DMS 273 treated with DMSO at 0.1 percent for 48 hours (cell line): Measurements from ENCODE around the gene IQGAP3.

Experiments used
- DNase-seq: peaks from one replicate; lab custom pipeline; 2025; lab: John Stamatoyannopoulos, UW

IQGAP3 gene

DNA sequence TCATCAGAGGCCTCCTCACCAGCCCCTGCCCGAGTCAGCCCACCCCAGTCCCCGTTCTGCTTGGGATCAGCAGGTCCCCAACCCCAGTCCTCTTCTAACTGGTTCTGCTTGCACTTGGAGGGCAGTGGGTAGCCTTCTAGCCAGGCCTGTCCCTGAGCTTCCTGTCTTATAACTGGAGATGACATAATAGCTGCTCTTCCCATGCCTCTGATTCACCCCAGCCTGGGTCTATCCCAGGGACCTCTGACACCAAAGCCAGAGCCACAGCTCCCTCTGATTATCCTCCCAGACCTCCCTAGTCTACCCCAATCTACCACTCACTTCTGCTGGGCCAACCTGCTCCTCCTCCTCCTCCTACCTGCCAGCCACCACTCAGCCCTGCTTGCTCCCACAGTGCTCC is 31.4 kb downstream of the IQGAP3 start:
- no peak for DNase-seq

DNA sequence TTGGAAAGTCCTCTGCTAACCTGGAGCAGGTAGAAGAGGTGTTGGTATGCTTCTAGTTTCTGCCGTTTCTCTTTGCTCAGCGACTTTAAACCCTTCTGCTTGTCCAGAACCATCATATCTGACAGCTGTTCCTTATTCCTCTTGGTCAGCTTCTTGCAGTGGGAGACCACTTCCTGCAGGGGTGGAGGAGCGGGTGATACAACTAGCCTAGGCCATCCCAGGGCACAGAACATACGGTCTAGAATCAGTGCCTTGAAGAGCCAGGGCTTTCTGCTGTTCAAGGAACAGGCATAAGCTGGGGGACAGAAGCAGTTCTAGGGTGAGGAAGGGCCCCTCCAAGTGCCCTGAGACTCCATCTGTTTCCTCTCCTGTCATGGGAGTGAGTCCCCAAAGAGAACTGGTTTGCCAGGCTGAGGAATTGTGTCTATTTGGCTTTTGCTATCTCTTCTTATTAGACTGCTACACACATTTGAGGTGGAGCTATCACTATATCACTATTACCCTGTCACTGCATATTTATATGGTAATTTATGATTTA is 32.5 kb downstream of the IQGAP3 start:
- DNase-seq, result no peak

- DNase-seq, result no peak
Observed at GRCh38 chr1:156538711-156539440, 33.5 kb downstream of the IQGAP3 start.

GRCh38 chr1:156537027-156537426 is 35.3 kb downstream of the IQGAP3 start:
- DNase-seq, result no peak

DNA sequence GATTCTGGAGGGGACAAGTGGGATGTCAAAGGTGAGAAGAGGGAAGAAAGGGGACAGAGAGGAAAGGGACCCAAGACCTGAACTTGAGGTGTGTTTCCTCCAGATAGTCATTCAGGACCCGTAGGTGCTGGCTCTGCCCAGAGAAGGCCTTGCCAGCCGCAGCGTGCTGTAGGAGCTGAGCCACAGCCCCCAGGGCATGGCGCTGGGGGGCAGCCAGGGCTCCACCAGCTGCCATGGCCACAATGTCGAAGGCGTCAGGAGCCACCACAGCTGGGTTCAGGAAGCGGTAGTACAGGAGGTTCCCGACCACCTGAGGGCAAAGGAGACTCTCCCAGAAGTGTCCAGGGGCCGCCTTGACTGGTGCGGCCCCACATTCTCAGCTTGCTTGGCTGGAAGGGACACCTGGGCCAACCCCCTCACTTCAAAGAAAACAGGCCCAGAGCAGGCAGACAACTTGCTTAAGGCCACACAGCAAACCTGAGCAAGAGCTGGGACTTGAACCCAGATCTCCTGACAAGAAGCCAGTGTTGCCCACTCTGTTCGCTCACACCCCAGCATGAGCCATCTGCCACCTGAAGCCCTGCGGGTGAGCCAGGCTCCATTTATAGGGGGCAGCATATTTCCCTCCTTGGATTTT is 37.8 kb downstream of the IQGAP3 start:
- DNase-seq, result no peak

DNA sequence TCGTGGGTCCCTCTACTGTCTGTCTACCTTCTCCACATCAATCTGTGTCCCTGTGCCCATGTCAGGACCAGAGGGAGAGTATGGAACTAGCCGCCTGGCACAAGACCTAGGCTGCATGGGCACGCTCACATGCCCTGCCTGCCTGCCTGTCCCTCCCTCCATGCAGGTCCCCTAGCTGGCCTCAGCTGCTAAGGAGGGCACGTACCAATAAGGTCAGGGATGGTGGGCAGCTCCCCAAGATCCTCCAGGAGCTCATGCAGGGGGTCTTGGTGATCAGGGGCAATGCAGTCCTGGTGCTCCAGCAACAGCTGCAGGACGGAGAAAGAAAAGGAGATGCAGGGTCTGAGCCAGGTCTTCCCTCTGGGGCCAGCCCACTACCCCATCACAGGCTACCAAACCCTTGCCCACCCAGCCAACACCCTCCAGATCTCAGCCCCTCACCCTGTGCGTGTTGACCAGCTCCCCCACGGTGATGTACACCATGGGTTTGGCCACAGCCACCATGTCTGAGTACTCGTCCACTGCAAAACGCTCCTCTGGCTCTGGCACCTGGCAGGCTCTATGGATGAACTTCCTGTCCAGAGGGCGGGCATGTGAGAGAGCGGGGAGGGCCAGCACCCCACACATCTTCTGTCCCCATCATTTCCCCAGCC is 38.7 kb downstream of the IQGAP3 start:
- no peak for DNase-seq

DNA sequence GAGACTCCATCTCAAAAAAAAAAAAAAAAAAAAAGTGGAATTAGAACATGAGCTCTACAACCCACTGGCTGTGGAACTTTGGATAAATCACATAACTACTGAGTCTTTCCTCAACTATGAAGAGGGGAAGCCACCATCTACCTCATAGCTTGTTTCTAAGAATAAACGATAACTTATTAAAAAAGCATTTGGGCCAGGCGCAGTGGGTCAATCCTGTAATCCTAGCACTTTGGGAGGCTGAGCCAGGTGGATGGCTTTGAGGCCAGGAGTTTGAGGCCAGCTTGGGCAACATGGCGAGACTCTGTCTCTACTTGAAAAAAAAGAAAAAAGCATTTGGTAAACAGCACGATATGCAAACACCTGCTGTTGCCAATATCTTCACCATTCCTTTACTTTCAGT is 40.0 kb downstream of the IQGAP3 start:
- DNase-seq, result no peak

DNA sequence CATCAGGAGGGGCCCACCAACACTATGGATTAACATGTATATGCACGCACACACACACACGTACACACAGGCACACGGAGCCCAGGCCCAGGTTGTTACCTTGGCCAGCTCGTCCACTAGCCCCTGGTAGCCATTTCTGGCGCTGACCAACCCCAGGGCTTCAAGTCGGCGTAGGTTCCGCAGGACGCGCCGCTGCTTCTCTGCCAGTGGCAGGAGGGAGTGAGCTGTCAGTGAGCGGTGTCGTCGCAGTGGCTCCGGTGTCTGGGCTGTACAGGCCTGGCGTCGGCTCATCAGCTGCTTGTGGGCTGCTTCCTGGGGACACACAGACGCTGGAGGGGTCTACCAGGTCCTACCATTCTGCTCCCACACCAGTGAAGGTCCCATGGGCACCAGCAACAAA is 42.4 kb downstream of the IQGAP3 start:
- no peak for DNase-seq

- no peak for DNase-seq
Observed at GRCh38 chr1:156528875-156529425, 43.4 kb downstream of the IQGAP3 start.

DNA sequence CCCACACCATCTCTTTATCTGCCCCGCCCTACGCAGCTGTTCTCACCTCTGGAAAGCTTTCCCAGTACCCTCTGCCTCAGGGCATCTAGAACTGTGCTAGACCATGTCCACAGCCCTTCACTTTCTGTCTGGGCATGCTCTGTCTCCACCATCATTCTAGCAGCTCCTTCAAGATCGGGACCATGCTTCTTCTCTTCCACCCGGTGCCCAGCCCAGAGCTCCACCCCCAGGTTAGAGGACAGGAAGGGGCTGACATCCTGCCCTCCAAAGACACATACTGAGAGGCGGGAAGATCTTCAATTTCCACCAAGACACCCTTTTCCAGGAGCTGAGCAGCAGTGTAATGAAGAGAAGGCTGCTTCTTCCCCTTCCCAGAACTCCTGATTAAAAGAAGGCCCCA is 44.1 kb downstream of the IQGAP3 start:
- DNase-seq, result no peak

DNA sequence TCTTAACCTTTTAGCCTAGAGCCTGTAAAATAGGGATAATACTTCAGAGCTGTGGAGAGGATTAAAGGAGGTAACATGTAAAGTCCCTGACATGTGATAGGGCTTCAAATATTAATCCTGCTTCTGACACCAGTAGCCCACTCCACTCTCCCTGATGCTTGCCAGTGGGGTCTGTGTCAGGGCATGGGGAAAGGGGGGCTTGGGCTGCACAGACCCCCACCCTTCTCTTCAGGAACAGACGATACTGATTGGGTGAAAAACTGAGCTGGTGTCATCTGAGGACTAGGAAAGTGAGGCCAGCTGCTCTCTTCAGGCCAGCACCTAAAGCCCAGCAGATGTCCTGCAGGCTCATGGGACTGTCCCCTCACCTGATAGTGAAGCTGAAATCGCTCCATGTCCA is 44.8 kb downstream of the IQGAP3 start:
- DNase-seq, result no peak

GRCh38 chr1:156525856-156526489 is 46.4 kb downstream of the IQGAP3 start:
- DNase-seq, result no peak

DNA sequence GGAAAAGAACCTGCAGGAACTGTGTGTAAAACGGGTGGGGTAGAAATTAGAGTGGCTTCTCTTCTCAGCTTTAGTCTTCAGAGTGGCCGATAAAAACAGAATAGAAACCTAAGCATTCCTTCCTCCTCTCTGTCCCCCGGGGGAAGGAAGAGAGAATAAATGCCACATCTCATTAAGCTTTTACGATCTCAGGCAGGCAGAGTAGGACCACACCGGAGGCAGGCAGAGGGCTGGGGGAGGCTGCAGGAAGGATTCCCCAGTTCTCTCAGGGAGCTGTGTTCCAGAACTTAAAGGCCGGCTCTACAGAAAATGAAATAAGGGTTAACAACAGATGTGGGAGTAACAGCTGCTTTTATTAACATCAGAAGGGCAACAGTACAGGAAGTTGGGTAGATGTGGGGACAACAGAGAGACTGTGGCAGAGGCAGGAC is 47.3 kb downstream of the IQGAP3 start:
- no peak for DNase-seq

DNA sequence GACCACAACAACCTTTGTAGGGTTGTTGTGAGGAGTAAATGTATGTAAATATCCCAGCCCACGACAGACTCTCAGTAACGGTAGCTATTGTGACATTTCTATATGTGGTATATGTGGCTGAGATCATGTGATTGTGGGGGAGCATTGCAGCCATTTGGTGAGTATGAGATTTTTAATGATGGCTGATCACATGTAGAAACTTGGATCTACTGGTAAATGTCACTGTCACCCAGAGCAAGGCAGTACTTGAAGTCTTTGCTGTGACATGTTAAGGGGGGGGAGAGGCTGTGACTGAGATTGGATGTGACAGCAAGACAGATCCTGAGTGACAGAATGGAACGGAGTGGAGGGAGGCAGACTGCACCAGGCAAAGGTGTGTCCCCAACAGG is 47.9 kb downstream of the IQGAP3 start:
- no peak for DNase-seq

- DNase-seq, result no peak
Observed at GRCh38 chr1:156523801-156524480, 48.4 kb downstream of the IQGAP3 start.

- no peak for DNase-seq
Observed at GRCh38 chr1:156522443-156522970, 49.9 kb downstream of the IQGAP3 start.

DNA sequence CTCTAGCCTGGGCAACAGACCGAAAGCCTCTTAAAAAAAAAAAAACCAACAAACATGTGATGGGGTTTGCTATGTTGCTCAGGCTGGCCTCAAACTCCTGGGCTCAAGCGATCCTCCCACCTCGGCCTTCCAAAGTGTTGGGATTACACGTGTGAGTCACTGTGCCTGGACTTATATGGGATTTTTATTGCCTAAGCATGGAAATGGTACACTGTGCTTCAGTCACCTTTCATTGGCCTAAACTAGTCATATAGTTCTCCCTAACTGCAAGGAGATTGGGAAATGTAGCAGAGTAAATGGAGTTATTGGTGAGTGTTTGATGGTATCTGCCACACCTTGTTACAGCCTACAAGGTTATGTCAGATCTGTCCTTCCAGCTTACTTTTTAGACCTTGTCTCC is 54.6 kb downstream of the IQGAP3 start:
- no peak for DNase-seq

- DNase-seq, result no peak
Observed at GRCh38 chr1:156516821-156517220, 55.5 kb downstream of the IQGAP3 start.

DNA sequence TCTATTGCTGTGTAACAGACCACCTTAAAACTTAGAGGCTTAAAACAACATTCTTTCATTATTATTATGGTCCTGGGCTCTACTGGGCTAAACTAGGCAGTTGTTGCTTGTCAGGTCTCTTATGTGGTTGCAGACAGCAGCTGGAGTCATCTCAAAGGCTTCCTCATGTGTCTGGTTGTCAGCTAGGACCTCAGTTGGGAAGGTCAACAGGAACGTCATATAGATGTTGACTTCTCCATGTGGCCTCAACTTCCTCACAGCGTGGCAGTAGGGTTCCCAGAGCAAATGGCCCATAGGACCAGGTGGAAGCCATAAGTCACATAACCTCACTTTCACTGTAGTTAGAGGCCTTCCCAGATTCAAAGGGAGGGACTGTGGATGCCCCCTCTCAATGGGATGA is 56.4 kb downstream of the IQGAP3 start:
- no peak for DNase-seq

DNA sequence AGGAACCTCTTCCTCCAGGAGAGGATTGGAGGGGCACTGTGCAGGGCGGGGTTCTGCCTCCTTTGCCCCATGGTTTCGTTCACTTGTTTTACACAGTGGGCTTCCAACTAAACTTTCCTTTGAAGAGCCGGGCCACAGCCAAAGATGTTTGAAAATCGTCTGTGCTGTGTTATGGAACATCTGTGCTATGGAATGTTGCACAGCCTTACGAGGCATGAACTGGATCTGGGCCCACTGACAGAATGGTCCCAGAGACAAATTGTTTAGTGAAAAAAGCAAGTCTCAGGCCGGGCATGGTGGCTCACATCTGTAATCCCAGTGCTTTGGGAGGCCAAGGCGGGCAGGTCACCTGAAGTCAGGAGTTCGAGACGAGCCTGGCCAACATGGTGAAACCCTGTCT is 59.2 kb downstream of the IQGAP3 start:
- no peak for DNase-seq

- no peak for DNase-seq
Observed at GRCh38 chr1:156511644-156512043, 60.7 kb downstream of the IQGAP3 start.

- no peak for DNase-seq
Observed at GRCh38 chr1:156510709-156511108, 61.7 kb downstream of the IQGAP3 start.
